Activated CD8-positive, alpha-beta memory T cell treated with anti-CD3 and anti-CD28 coated beads for 36 hours (primary cell): ENCODE results near the gene NIFK. TPM values are rescaled to one million over a fixed set of nuclear protein-coding genes. Genes with fewer than 3 reads are reported as not detected.

ENCODE experiments used
- total RNA-seq, 2 experiments: library from RNA; stranded (reverse); gene quantifications; one replicate each; pipeline ENCODE4 v1.2.3, GENCODE V29; 2021

The NIFK gene
- total RNA-seq, 2 experiments from 2014 or later, result 178 to 179 TPM

Other genes starting within 250 kb of the NIFK start
- gene RNU4ATAC, start 206.0 kb downstream of the NIFK start, total RNA-seq, result not detected
- 10 to 100 TPM; 63.0 to 67.4 TPM for gene CLASP1, start 87.4 kb downstream of the NIFK start, total RNA-seq
- 10 to 100 TPM; 78.0 to 89.5 TPM for gene TSN, start 18.8 kb upstream of the NIFK start, total RNA-seq